ENCODE data around the gene IVNS1ABP.

DNA sequence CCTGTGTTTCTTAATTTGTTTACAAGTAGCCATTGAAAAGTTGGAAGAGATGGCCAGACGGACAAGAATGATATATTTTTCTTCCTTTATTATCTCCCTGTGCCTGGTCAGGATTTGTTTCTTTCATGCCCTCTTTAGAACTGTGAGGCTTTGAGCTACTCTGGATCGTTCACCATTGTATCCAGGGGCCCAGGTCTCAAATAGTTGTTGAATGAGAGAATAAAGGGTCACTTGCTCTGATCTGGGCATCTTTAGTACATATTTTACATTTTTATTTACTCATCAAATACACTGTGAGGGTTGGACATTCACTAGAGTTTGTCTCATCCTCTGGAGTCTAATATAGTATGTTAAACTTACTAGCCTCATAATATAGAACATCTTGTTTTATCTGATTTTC is 48.7 kb downstream of the IVNS1ABP start:
- TF ChIP-seq, protein P1, sequence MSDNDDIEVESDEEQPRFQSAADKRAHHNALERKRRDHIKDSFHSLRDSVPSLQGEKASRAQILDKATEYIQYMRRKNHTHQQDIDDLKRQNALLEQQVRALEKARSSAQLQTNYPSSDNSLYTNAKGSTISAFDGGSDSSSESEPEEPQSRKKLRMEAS (IDR thresholded peaks at IDR 0.05) = no peak
- TF ChIP-seq YY1 (IDR thresholded peaks at IDR 0.05; ENCODE audit: low read depth) = no peak
- TF ChIP-seq EGR1 (IDR thresholded peaks at IDR 0.05) = no peak
- TF ChIP-seq, protein P2, sequence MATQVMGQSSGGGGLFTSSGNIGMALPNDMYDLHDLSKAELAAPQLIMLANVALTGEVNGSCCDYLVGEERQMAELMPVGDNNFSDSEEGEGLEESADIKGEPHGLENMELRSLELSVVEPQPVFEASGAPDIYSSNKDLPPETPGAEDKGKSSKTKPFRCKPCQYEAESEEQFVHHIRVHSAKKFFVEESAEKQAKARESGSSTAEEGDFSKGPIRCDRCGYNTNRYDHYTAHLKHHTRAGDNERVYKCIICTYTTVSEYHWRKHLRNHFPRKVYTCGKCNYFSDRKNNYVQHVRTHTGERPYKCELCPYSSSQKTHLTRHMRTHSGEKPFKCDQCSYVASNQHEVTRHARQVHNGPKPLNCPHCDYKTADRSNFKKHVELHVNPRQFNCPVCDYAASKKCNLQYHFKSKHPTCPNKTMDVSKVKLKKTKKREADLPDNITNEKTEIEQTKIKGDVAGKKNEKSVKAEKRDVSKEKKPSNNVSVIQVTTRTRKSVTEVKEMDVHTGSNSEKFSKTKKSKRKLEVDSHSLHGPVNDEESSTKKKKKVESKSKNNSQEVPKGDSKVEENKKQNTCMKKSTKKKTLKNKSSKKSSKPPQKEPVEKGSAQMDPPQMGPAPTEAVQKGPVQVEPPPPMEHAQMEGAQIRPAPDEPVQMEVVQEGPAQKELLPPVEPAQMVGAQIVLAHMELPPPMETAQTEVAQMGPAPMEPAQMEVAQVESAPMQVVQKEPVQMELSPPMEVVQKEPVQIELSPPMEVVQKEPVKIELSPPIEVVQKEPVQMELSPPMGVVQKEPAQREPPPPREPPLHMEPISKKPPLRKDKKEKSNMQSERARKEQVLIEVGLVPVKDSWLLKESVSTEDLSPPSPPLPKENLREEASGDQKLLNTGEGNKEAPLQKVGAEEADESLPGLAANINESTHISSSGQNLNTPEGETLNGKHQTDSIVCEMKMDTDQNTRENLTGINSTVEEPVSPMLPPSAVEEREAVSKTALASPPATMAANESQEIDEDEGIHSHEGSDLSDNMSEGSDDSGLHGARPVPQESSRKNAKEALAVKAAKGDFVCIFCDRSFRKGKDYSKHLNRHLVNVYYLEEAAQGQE (IDR thresholded peaks at IDR 0.05; ENCODE audit: low read depth) = no peak
- no peak for TF ChIP-seq CEBPB (IDR thresholded peaks at IDR 0.05)
- no peak for TF ChIP-seq TAF1 (IDR thresholded peaks at IDR 0.05; ENCODE audit: low read depth)
- no peak for TF ChIP-seq TCF12 (IDR thresholded peaks at IDR 0.05; ENCODE audit: low read depth)
- TF ChIP-seq NFIC (IDR thresholded peaks at IDR 0.05) = no peak
- TF ChIP-seq ZBTB7A (IDR thresholded peaks at IDR 0.05; ENCODE audit: low read depth) = no peak
- no peak for TF ChIP-seq EP300 (IDR thresholded peaks at IDR 0.05; ENCODE audit: borderline replicate concordance)
- no peak for TF ChIP-seq RAD21 (IDR thresholded peaks at IDR 0.05; ENCODE audit: low read depth)

Data from Ishikawa (cell line).